Measurements from ENCODE around the gene LSM6. TPM values are rescaled to one million over a fixed set of nuclear protein-coding genes. Genes with fewer than 3 reads are reported as not detected.

Gene LSM6
- total RNA-seq, 1 donor from 2014 or later: 28.6 TPM

GRCh38 chr4:146191766-146192458 lies 16.4 kb downstream of the LSM6 start:
- no peak for TF ChIP-seq CTCF (IDR thresholded peaks at IDR 0.05; ENCODE audit: partially characterized antibody, unreplicated experiment)
- Mint-ChIP-seq H3K4me3 (ENCODE audit: unreplicated experiment) (no peak overlapping the region), H3K36me3 (ENCODE audit: unreplicated experiment) (no peaks in the 10 kb centered on the region), H3K27ac (ENCODE audit: unreplicated experiment) (peak overlapping the region; percentile 10), H3K9me3 (ENCODE audit: unreplicated experiment) (no peaks in the 10 kb centered on the region), H3K27me3 (ENCODE audit: unreplicated experiment) (no peaks in the 10 kb centered on the region), H3K4me1 (ENCODE audit: low read depth, unreplicated experiment) (peaks cover 7% of the 10 kb centered on the region)
- DNase-seq: no peak

GRCh38 chr4:146193628-146194027 lies 18.1 kb downstream of the LSM6 start:
- H3K4me3 Mint-ChIP-seq (ENCODE audit: unreplicated experiment): no peak overlapping the region
- no peaks in the 10 kb centered on the region for H3K9me3 Mint-ChIP-seq (ENCODE audit: unreplicated experiment)
- H3K4me1 Mint-ChIP-seq (ENCODE audit: low read depth, unreplicated experiment): peaks cover 7% of the 10 kb centered on the region
- no peaks in the 10 kb centered on the region for H3K36me3 Mint-ChIP-seq (ENCODE audit: unreplicated experiment)
- DNase-seq: no peak
- H3K27ac Mint-ChIP-seq (ENCODE audit: unreplicated experiment): no peak overlapping the region
- no peaks in the 10 kb centered on the region for H3K27me3 Mint-ChIP-seq (ENCODE audit: unreplicated experiment)
- TF ChIP-seq CTCF (IDR thresholded peaks at IDR 0.05; ENCODE audit: partially characterized antibody, unreplicated experiment): no peak

DNA sequence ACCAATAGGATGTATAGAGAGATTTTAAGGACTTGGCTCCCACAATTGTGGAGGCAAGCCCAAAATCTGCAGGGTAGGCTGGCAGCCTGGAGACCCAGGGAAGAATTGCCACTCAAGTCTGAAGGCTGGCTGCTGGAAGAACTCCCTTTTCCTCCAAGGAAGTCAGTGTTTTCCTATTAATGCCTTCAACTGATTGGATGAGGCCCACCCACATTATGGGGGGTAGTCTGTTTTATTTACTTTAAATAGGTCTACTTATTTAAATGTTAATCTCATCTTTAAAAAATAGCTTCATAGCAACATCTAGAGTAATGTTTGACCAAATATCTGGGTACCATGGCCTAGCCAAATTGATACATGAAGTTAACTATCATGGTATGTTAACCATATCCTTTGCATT lies 18.7 kb downstream of the LSM6 start:
- DNase-seq: no peak
- Mint-ChIP-seq H3K36me3 (ENCODE audit: unreplicated experiment) (no peaks in the 10 kb centered on the region), H3K27ac (ENCODE audit: unreplicated experiment) (no peak overlapping the region), H3K4me3 (ENCODE audit: unreplicated experiment) (no peak overlapping the region), H3K4me1 (ENCODE audit: low read depth, unreplicated experiment) (peaks cover 7% of the 10 kb centered on the region), H3K9me3 (ENCODE audit: unreplicated experiment) (no peaks in the 10 kb centered on the region), H3K27me3 (ENCODE audit: unreplicated experiment) (no peaks in the 10 kb centered on the region)
- no peak for TF ChIP-seq CTCF (IDR thresholded peaks at IDR 0.05; ENCODE audit: partially characterized antibody, unreplicated experiment)

- H3K4me3 Mint-ChIP-seq (ENCODE audit: unreplicated experiment): no peak overlapping the region
- no peak for DNase-seq
- peaks cover 2% of the 10 kb centered on the region for H3K4me1 Mint-ChIP-seq (ENCODE audit: low read depth, unreplicated experiment)
- no peaks in the 10 kb centered on the region for H3K9me3 Mint-ChIP-seq (ENCODE audit: unreplicated experiment)
- H3K36me3 Mint-ChIP-seq (ENCODE audit: unreplicated experiment): peaks cover 4% of the 10 kb centered on the region
- H3K27me3 Mint-ChIP-seq (ENCODE audit: unreplicated experiment): peaks cover 2% of the 10 kb centered on the region
- no peak overlapping the region for H3K27ac Mint-ChIP-seq (ENCODE audit: unreplicated experiment)
- no peak for TF ChIP-seq CTCF (IDR thresholded peaks at IDR 0.05; ENCODE audit: partially characterized antibody, unreplicated experiment)
Measured at GRCh38 chr4:146202665-146203064, 27.1 kb downstream of the LSM6 start.

DNA sequence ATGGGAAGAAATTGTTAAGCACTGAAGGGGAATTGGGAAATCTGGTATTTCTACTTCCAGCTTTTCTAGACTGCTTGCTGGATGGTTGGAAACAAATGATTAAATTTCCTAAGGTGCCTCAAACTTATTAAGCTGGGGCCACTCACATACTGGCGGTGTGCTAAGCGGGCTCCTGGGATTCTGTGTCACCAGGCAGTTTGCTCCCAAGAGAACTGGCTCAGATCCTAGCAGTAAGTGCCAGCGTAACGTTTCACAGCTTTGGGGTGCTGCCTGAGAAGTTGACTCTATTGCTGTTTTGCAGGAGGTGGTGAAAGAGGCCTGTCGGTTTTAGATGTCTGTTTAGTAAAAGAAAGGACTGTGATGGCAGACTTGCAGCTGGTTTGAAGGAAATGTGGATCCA lies 31.9 kb downstream of the LSM6 start:
- no peaks in the 10 kb centered on the region for H3K9me3 Mint-ChIP-seq (ENCODE audit: unreplicated experiment)
- no peak overlapping the region for H3K4me3 Mint-ChIP-seq (ENCODE audit: unreplicated experiment)
- no peak for DNase-seq
- TF ChIP-seq CTCF (IDR thresholded peaks at IDR 0.05; ENCODE audit: partially characterized antibody, unreplicated experiment): no peak
- peaks cover 9% of the 10 kb centered on the region for H3K36me3 Mint-ChIP-seq (ENCODE audit: unreplicated experiment)
- H3K27ac Mint-ChIP-seq (ENCODE audit: unreplicated experiment): no peak overlapping the region
- H3K27me3 Mint-ChIP-seq (ENCODE audit: unreplicated experiment): peaks cover 2% of the 10 kb centered on the region
- no peaks in the 10 kb centered on the region for H3K4me1 Mint-ChIP-seq (ENCODE audit: low read depth, unreplicated experiment)

Data from glutamatergic neuron (in vitro differentiated cells).